HG02798 (cell line): ENCODE measurements around the gene CD8B.

Experiments
- ATAC-seq: cut with Tn5 transposase; IDR thresholded peaks from one replicate; pipeline ENCODE4 v1.9.1; 2021; ENCODE audit warnings: mild to moderate bottlenecking; ENCODE audit not compliant: unreplicated experiment, poor library complexity

The CD8B gene

DNA sequence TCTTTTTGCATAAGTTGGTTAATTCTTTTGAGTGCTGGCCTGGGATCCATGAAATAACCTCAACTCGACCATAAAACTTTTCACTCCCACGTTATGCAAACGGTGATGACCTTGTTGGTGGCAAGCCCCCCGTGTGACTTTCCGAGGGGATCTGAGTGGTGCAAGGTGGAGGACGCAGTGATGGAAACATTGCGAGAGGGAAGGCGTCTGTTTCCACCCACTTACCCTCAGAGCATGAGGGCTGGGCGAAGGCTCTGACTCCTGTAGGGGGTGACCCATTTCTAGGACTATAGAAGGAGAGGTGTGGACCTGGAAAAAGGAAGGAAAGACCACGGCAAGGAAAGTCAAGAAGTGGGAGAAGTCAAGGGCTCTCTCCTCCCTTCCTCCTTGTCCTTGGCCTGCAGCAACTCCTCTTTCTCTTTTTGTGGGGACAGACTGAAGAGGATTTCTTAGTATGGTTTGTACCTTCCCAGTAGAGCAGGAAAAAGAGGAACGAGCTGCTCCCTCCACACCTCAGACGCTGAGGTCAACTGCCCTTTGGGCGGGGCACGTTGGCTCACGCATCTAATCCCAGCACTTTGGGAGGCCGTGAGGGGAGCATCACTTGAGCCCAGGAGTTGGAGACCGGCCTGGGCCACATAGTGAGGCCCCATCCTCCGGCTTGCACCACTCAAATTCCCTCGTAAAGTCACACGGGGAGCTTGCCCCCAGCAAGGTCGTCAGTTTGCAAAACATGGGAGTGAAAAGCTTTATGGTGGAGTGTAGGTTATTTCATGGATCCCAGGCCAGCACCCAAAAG is 55.4 kb downstream of the CD8B start:
- ATAC-seq = no peak

- ATAC-seq = no peak
These were observed 60.7 kb downstream of the CD8B start for GRCh38 chr2:86800856-86801567.

- ATAC-seq = no peak
These were observed 66.8 kb downstream of the CD8B start for GRCh38 chr2:86794861-86795260.

DNA sequence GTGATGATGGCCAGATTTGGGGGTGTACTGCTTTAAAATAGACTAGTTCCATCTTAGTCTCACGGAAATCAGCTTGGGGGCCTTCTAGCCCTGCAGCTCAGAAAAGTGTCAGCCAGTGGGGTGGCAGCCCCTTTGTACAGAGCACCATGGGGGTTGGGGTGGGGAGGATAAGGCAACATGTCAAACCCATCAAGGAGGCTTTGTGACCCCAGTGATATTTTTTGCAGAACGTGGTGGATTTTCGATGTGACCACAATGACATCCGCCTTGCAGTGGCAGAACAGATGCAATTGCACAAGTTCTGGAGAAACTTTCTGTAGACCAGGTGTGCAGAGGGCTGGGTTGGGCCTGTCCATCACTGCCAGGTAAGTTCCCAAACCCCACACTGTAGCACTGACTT is 67.9 kb downstream of the CD8B start:
- no peak for ATAC-seq

GRCh38 chr2:86791573-86791972 is 70.1 kb downstream of the CD8B start:
- no peak for ATAC-seq

GRCh38 chr2:86790676-86791572 is 70.8 kb downstream of the CD8B start, which contains the start of gene CD8A:
CD8A (minus strand) TSS chr2:86790913; CDS start chr2:86790825, 88 bp downstream.
- ATAC-seq = no peak

DNA sequence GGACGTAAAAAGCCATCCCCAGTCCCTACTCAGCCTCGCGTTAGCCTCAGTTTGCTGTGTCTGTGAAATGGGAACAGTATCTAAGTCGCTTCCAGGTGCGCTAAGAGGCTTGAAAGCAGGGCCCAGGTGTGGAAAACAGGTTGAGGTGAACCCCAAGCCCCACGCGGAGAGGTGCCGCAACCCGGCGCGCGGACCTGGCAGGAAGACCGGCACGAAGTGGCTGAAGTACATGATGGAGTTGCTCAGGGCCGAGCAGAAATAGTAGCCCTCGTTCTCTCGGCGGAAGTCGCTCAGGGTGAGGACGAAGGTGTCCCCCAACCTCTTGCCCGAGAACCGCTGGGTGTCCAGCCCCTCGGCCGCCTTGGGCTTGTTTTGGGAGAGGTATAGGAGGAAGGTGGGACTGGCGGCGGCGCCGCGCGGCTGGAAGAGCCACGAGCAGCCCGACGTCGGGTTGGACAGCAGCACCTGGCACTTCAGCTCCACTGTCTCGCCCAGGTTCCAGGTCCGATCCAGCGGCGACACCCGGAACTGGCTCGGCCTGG is 71.5 kb downstream of the CD8B start:
- no peak for ATAC-seq

GRCh38 chr2:86789687-86790133 is 72.0 kb downstream of the CD8B start:
- no peak for ATAC-seq

GRCh38 chr2:86788881-86789686 is 72.6 kb downstream of the CD8B start:
- no peak for ATAC-seq

DNA sequence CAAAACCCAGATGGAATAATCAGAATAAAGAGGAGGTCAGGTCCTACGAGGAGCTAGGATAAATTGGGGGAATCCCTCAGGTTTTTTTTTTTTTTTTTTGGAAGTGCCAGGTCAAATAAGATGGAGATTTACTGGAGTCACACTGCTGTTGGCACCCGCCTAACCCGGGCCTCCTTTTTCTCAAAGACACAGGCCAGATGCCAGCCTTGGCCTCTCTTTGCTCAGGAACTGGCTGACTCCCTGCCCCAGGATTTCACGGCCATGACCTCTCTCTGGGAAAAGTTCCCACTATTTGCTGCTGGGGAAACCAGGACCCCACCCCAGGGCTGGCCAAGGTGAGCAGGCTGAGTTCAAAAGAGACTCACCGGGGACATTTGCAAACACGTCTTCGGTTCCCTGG is 73.5 kb downstream of the CD8B start:
- no peak for ATAC-seq

DNA sequence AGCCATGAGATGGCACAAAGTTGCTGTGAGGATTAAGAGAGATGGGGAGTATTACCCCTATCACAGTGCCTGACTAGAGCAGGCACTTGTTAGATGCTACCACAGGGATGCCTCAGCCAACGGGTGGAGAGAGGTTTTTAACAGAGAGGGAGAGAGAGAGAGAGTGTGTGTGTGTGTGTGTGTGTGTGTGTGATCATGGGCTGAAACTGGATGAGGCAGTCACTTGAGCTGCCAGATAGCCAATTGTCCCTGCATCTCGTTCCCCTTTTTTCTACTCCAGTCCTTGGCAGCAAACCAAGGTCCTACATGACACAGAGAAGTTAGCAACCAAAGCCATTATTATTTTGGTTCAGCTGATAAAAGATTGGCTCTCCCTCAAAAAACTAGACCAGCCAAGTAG is 74.0 kb downstream of the CD8B start:
- ATAC-seq = no peak

DNA sequence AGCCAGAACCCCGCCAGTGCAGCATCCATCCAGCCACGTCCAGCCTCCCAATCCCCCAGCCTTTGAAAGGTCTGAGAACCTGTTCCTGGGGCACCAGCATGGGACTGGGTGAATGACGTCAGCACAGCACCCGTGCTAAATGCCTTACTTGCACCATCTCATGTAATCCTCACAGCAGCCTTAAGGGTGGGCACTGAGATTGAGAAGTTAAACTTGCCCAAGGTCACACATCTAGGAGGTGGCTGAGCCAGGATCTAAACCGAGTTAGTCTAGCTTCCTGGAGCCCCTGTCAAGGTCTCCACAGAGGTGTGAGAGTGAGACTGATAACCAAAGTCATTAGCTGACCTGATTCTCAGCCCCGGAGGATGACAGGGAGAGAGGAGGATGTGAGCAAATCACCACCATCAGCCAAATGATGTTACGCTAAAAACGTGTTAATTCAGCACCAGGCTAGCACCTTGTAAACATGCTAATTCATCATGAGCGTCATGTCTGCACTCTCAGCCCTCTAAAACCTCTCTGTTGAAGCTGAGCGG is 75.6 kb downstream of the CD8B start:
- no peak for ATAC-seq

- ATAC-seq = no peak
These were observed 76.2 kb downstream of the CD8B start for GRCh38 chr2:86785456-86785855.

GRCh38 chr2:86783615-86784339 is 77.9 kb downstream of the CD8B start:
- peak; percentile 97 for ATAC-seq

- no peak for ATAC-seq
These were observed 78.9 kb downstream of the CD8B start for GRCh38 chr2:86782748-86783147.

- no peak for ATAC-seq
These were observed 80.3 kb downstream of the CD8B start for GRCh38 chr2:86781363-86781762.

DNA sequence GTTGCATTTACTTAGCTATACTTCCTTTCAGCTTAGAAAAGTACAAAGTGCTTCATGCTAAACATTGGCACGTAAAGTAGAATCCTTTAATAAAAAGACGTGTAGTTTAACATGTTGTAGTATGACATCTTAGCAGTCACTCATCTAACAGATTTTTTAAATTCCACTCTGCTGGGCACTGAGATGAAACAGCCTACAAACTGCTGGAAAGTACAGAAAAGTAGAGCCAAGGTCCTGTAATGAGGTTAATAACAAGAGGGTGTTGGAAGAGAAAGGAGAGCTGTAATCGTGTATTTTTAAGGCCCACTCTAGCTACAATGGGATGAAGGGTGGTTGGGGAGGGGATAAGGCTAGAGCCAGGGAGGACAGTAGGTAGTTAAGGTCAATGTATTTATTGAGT is 81.7 kb downstream of the CD8B start:
- no peak for ATAC-seq

GRCh38 chr2:86778957-86779356 is 82.7 kb downstream of the CD8B start:
- ATAC-seq = no peak

GRCh38 chr2:86776532-86776931 is 85.2 kb downstream of the CD8B start:
- no peak for ATAC-seq
